Measurements from ENCODE around the gene APOC4.

APOC4 gene

DNA sequence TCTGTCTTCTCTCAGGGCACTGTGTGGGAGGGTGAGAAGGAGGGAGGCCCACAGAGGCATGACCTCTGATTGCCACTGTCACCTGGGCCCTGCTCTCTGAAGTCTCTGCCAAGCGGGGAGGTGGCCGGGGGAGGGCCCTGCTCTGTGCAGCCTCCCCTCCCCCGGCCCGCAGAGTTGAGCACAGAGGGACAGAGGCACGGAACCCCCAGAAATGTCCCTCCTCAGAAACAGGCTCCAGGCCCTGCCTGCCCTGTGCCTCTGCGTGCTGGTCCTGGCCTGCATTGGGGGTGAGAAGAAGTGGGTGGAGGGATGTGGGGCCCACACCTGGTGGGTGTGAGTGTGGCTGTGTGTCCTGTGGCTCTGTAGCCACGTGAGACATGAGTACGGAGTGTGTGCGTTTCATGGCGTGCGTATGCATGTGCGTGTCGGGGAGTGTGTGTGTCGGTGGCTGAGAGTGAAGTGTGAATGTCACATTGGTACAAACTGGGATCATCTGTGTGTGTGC lies at the start of gene APOC4:
Gene APOC4, plus strand, starts transcription at position 171 of the 505 bp plus-strand sequence. Its CDS starts 41 bp downstream, at position 212.
- no peaks in the 10 kb centered on the region for H4K20me1 ChIP-seq (ENCODE audit: insufficient read depth, low read length)
- H3K4me2 ChIP-seq (ENCODE audit: low read length) = no peak within 1 kb of the TSS
- H3K9ac ChIP-seq (ENCODE audit: low read length) = no peak within 1 kb of the TSS
- H3K27ac ChIP-seq (ENCODE audit: low read length) = no peak within 1 kb of the TSS
- no peaks in the 10 kb centered on the region for H3K27me3 ChIP-seq (ENCODE audit: low read depth, low read length)
- peaks cover 5% of the 10 kb centered on the region; the same call in 1 of the 2 replicates for H3K4me1 ChIP-seq (ENCODE audit: low read length)
- H3K4me3 ChIP-seq (ENCODE audit: low read length) = no peak within 1 kb of the TSS
- TF ChIP-seq EZH2phosphoT487 (IDR thresholded peaks at IDR 0.05; ENCODE audit: low read depth) = no peak
- TF ChIP-seq, protein P1, sequence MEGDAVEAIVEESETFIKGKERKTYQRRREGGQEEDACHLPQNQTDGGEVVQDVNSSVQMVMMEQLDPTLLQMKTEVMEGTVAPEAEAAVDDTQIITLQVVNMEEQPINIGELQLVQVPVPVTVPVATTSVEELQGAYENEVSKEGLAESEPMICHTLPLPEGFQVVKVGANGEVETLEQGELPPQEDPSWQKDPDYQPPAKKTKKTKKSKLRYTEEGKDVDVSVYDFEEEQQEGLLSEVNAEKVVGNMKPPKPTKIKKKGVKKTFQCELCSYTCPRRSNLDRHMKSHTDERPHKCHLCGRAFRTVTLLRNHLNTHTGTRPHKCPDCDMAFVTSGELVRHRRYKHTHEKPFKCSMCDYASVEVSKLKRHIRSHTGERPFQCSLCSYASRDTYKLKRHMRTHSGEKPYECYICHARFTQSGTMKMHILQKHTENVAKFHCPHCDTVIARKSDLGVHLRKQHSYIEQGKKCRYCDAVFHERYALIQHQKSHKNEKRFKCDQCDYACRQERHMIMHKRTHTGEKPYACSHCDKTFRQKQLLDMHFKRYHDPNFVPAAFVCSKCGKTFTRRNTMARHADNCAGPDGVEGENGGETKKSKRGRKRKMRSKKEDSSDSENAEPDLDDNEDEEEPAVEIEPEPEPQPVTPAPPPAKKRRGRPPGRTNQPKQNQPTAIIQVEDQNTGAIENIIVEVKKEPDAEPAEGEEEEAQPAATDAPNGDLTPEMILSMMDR (IDR thresholded peaks at IDR 0.05; ENCODE audit: low read depth, low read length) = no peak
- no peaks in the 10 kb centered on the region for H3K9me3 ChIP-seq (ENCODE audit: insufficient read depth, low read length)
- H3K36me3 ChIP-seq (replicated peaks; ENCODE audit: low read depth, low read length) = no peaks in the 10 kb centered on the region
- no peak within 1 kb of the TSS for H2AFZ ChIP-seq (ENCODE audit: low read depth, low read length)
- no peaks in the 10 kb centered on the region for H3K79me2 ChIP-seq (ENCODE audit: low read length)

- Histone ChIP-seq H3K9me3 (ENCODE audit: insufficient read depth, low read length) (no peaks in the 10 kb centered on the region), H3K9ac (ENCODE audit: low read length) (no peak overlapping the region), H3K27ac (ENCODE audit: low read length) (no peak overlapping the region), H3K27me3 (ENCODE audit: low read depth, low read length) (no peaks in the 10 kb centered on the region), H2AFZ (ENCODE audit: low read depth, low read length) (no peak overlapping the region), H3K4me3 (ENCODE audit: low read length) (no peak overlapping the region), H3K4me2 (ENCODE audit: low read length) (peak overlapping the region; percentile 100; the same call in 1 of the 2 replicates), H4K20me1 (ENCODE audit: insufficient read depth, low read length) (peaks cover 7% of the 10 kb centered on the region; the same call in 1 of the 2 replicates), H3K4me1 (ENCODE audit: low read length) (peaks cover 23% of the 10 kb centered on the region), H3K79me2 (ENCODE audit: low read length) (peaks cover 57% of the 10 kb centered on the region), H3K36me3 (replicated peaks; ENCODE audit: low read depth, low read length) (peaks cover 46% of the 10 kb centered on the region)
- TF ChIP-seq EZH2phosphoT487 (IDR thresholded peaks at IDR 0.05; ENCODE audit: low read depth) = no peak
- TF ChIP-seq, protein P1 (IDR thresholded peaks at IDR 0.05; ENCODE audit: low read depth, low read length) = no peak
Observed at GRCh38 chr19:44892932-44893331, 49.1 kb upstream of the APOC4 start.

DNA sequence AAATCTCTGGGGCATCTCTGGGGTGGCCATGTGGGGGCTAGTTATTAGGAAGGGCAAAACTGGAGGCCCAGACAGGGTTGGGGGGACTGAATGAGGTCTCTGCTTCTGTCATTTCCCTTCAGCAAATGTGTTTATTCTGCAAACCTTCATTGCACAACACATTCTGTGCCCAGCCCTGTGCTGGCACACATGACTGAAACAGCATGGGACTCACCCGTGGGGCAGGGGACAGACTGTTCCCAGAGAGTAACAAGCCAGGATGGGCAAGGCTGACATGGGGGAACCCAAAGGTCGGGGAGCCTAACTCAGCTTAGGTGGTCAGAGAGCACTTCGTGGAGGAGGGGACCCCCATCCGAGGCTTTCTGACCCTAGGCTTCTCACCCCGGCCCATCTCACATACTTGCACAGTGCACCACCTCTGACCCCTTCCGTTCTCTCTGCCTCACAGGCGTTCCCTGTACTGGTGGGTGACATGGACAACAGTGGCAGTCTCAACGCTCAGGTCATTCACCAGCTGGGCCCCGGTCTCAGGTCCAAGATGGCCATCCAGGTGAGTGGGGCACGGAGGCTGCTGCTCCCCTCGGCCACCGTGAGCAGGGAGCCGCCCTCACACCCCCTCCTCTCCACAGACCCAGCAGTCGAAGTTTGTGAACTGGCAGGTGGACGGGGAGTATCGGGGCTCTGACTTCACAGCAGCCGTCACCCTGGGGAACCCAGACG lies 48.5 kb upstream of the APOC4 start:
- Histone ChIP-seq H3K4me3 (ENCODE audit: low read length) (no peak overlapping the region), H3K9ac (ENCODE audit: low read length) (no peak overlapping the region), H3K4me2 (ENCODE audit: low read length) (no peak overlapping the region), H3K36me3 (replicated peaks; ENCODE audit: low read depth, low read length) (peaks cover 50% of the 10 kb centered on the region), H3K79me2 (ENCODE audit: low read length) (peaks cover 57% of the 10 kb centered on the region), H4K20me1 (ENCODE audit: insufficient read depth, low read length) (peaks cover 7% of the 10 kb centered on the region; the same call in 1 of the 2 replicates), H3K27ac (ENCODE audit: low read length) (no peak overlapping the region), H3K4me1 (ENCODE audit: low read length) (peaks cover 23% of the 10 kb centered on the region), H3K27me3 (ENCODE audit: low read depth, low read length) (no peaks in the 10 kb centered on the region), H2AFZ (ENCODE audit: low read depth, low read length) (no peak overlapping the region), H3K9me3 (ENCODE audit: insufficient read depth, low read length) (no peaks in the 10 kb centered on the region)
- no peak for TF ChIP-seq EZH2phosphoT487 (IDR thresholded peaks at IDR 0.05; ENCODE audit: low read depth)
- TF ChIP-seq, protein P1 (IDR thresholded peaks at IDR 0.05; ENCODE audit: low read depth, low read length) = no peak

DNA sequence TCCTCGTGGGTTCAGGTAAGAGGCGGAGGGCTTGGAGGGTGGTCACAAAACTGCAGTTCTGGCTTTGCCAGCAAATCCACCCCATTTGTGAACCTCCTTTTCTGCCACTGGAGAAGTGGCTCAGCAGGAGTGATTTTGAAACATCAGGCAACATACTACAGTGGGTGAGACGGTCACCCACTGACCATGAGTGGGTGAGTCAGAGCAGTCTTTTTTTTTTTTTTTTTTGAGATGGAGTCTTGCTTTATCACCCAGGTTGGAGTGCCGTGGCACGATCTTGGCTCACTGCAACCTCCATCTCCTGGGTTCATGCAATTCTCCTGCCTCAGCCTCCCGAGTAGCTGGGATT lies 48.0 kb upstream of the APOC4 start:
- no peak overlapping the region for H3K4me3 ChIP-seq (ENCODE audit: low read length)
- peaks cover 18% of the 10 kb centered on the region for H3K4me1 ChIP-seq (ENCODE audit: low read length)
- H3K79me2 ChIP-seq (ENCODE audit: low read length) = peaks cover 57% of the 10 kb centered on the region
- peaks cover 50% of the 10 kb centered on the region for H3K36me3 ChIP-seq (replicated peaks; ENCODE audit: low read depth, low read length)
- H3K9ac ChIP-seq (ENCODE audit: low read length) = no peak overlapping the region
- no peak overlapping the region for H3K4me2 ChIP-seq (ENCODE audit: low read length)
- no peak for TF ChIP-seq EZH2phosphoT487 (IDR thresholded peaks at IDR 0.05; ENCODE audit: low read depth)
- TF ChIP-seq, protein P1 (IDR thresholded peaks at IDR 0.05; ENCODE audit: low read depth, low read length) = no peak
- H3K9me3 ChIP-seq (ENCODE audit: insufficient read depth, low read length) = no peaks in the 10 kb centered on the region
- H2AFZ ChIP-seq (ENCODE audit: low read depth, low read length) = no peak overlapping the region
- H3K27me3 ChIP-seq (ENCODE audit: low read depth, low read length) = no peaks in the 10 kb centered on the region
- H4K20me1 ChIP-seq (ENCODE audit: insufficient read depth, low read length) = peaks cover 7% of the 10 kb centered on the region; the same call in 1 of the 2 replicates
- no peak overlapping the region for H3K27ac ChIP-seq (ENCODE audit: low read length)

Measured in OCI-LY3 (cell line).